A673 (cell line): ENCODE measurements around the gene POLA1. TPM values are rescaled to one million over a fixed set of nuclear protein-coding genes. Genes with fewer than 3 reads are reported as not detected.
"Not testable (repeated sequence)": the region's sequence is repeated elsewhere in the genome, so short reads cannot be mapped to it uniquely, and the experiment has no call there.

Experiments
- BruUV-seq: library from RNA; stranded (reverse); fragments of 400-500 nt; replicated peaks from 2 replicates; lab custom pipeline; 2021; lab: Mats Ljungman, UMichigan
- CTCF ChIA-PET: fragments of 300-600 bp; sonication (Branson Sonifier 250); formaldehyde crosslinking; loops from one replicate; lab custom pipeline; 2022; ENCODE audit warnings: antibody characterized with exemption; lab: Charles Lee
- POLR2A ChIA-PET: fragments of 300-600 bp; sonication (Branson Sonifier 250); formaldehyde crosslinking; loops from one replicate; lab custom pipeline; 2022; ENCODE audit warnings: antibody characterized with exemption; ENCODE audit not compliant: low non-redundant PET; lab: Charles Lee
- DNase-seq: peaks from one replicate; pipeline ENCODE4 v3.0.0-alpha.2; 2015; ENCODE audit warnings: low spot score
- H3K27ac ChIP-seq: fragments of 200-600 bp; sonication (generic); 2 replicates; pipeline ENCODE4 v1.5.1; 2016; ENCODE audit warnings: mixed run types, low read depth, mild to moderate bottlenecking, mixed read lengths, antibody characterized with exemption, low read length; ENCODE audit not compliant: poor library complexity, severe bottlenecking
- H3K27me3 ChIP-seq: fragments of 200-600 bp; sonication (generic); replicated peaks from 2 replicates; pipeline ENCODE4 v1.6.1; 2017; ENCODE audit warnings: mixed run types, low read depth, mild to moderate bottlenecking, mixed read lengths, antibody characterized with exemption, low read length; ENCODE audit not compliant: insufficient read depth, poor library complexity
- H3K36me3 ChIP-seq: fragments of 200-600 bp; sonication (generic); 2 replicates; pipeline ENCODE4 v1.6.1; 2016; ENCODE audit warnings: mixed run types, mild to moderate bottlenecking, mixed read lengths, antibody characterized with exemption, low read length; ENCODE audit not compliant: insufficient read depth, poor library complexity, severe bottlenecking
- H3K4me1 ChIP-seq: fragments of 200-600 bp; sonication (generic); 2 replicates; pipeline ENCODE4 v1.6.1; 2017; ENCODE audit warnings: mixed run types, mild to moderate bottlenecking, mixed read lengths, antibody characterized with exemption, low read length; ENCODE audit not compliant: insufficient read depth, poor library complexity, severe bottlenecking
- H3K4me3 ChIP-seq: fragments of 200-600 bp; sonication (generic); 2 replicates; pipeline ENCODE4 v1.5.1; 2016; ENCODE audit warnings: low read depth, mixed run types, mild to moderate bottlenecking, mixed read lengths, low read length; ENCODE audit not compliant: poor library complexity, severe bottlenecking
- H3K9me3 ChIP-seq: fragments of 200-600 bp; sonication (generic); 2 replicates; pipeline ENCODE4 v1.6.1; 2016; ENCODE audit warnings: mixed run types, low read depth, mild to moderate bottlenecking, mixed read lengths, antibody characterized with exemption, low read length; ENCODE audit not compliant: poor library complexity, severe bottlenecking
- EZH2 ChIP-seq: fragments of 200-600 bp; sonication (generic); IDR thresholded peaks from 2 replicates; pipeline ENCODE4 v1.6.1; 2017; ENCODE audit warnings: borderline replicate concordance, low read depth, mild to moderate bottlenecking, mixed read lengths, antibody characterized with exemption, low read length; ENCODE audit not compliant: poor library complexity, severe bottlenecking
- intact Hi-C: fragments of 100-400 bp; cut with micrococcal nuclease; formaldehyde crosslinking; loops from one replicate; pipeline ENCODE4 v1.10.0; 2022; ENCODE audit not compliant: unreplicated experiment
- total RNA-seq: library from RNA; stranded (reverse); gene quantifications from 2 replicates; pipeline ENCODE4 v1.2.3, GENCODE V29; 2021
- TF ChIP-seq, protein P1 (sequence below): fragments of 300-800, 200-600 bp; sonication (generic); conservative IDR thresholded peaks from 2 replicates; pipeline ENCODE4 v1.5.1; 2017; ENCODE audit warnings: low read depth, mild to moderate bottlenecking, antibody characterized with exemption, low read length, moderate library complexity, mixed read lengths

POLA1 gene
- total RNA-seq, 1 experiment from 2014 or later: 44.9 TPM

- BruUV-seq: no TSS peak
- no peak overlapping the region for H3K27ac ChIP-seq
- no peaks in the 10 kb centered on the region for H3K36me3 ChIP-seq
- H3K4me1 ChIP-seq: peaks cover 14% of the 10 kb centered on the region
- H3K9me3 ChIP-seq: no peaks in the 10 kb centered on the region
- TF ChIP-seq, protein P1, sequence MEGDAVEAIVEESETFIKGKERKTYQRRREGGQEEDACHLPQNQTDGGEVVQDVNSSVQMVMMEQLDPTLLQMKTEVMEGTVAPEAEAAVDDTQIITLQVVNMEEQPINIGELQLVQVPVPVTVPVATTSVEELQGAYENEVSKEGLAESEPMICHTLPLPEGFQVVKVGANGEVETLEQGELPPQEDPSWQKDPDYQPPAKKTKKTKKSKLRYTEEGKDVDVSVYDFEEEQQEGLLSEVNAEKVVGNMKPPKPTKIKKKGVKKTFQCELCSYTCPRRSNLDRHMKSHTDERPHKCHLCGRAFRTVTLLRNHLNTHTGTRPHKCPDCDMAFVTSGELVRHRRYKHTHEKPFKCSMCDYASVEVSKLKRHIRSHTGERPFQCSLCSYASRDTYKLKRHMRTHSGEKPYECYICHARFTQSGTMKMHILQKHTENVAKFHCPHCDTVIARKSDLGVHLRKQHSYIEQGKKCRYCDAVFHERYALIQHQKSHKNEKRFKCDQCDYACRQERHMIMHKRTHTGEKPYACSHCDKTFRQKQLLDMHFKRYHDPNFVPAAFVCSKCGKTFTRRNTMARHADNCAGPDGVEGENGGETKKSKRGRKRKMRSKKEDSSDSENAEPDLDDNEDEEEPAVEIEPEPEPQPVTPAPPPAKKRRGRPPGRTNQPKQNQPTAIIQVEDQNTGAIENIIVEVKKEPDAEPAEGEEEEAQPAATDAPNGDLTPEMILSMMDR: no peak
- no peak for TF ChIP-seq EZH2
- ChIA-PET CTCF (no interaction called here), POLR2A (no interaction called here)
- intact Hi-C loops: no loop called here
- no peaks in the 10 kb centered on the region for H3K27me3 ChIP-seq
- no peak overlapping the region for H3K4me3 ChIP-seq
- peak; percentile 22 for DNase-seq
Measured at GRCh38 chrX:24799565-24799964, 105.8 kb downstream of the POLA1 start.

DNA sequence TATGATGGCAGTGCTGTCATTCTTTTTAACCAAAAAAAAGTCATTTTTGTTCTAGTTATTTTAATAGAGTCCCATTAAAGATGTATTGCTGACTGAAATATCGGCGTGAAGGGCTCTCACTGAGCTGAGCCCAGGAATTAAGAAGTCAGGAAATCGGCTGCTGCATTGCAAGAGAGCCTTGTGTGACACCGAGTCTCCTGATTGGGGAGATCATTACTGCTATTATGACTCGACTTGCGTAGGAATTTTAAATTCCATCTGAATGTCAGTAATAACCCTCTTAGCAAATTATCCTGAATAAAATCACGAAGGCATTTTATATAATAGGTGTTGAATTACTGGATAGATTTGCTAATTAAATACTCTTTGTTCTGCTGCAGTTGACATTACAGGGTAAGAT, 111.5 kb downstream of the POLA1 start:
- H3K27ac ChIP-seq: no peak overlapping the region
- no peaks in the 10 kb centered on the region for H3K27me3 ChIP-seq
- POLR2A ChIA-PET: no interaction called here
- no peak for TF ChIP-seq EZH2
- TF ChIP-seq, protein P1: no peak
- CTCF ChIA-PET: no interaction called here
- peaks cover 20% of the 10 kb centered on the region for H3K4me1 ChIP-seq
- H3K4me3 ChIP-seq: no peak overlapping the region
- no peaks in the 10 kb centered on the region for H3K9me3 ChIP-seq
- no TSS peak for BruUV-seq
- DNase-seq: peak; percentile 45
- intact Hi-C loops: no loop called here
- H3K36me3 ChIP-seq: no peaks in the 10 kb centered on the region

- H3K4me1 ChIP-seq, H3K36me3 ChIP-seq, H3K27me3 ChIP-seq, CTCF ChIA-PET, H3K9me3 ChIP-seq, H3K4me3 ChIP-seq, H3K27ac ChIP-seq, DNase-seq, BruUV-seq, intact Hi-C loops: not testable (repeated sequence)
- POLR2A ChIA-PET: interaction anchor here (0.6 kb wide), 1 partner anchor 18 kb away, joined by 3 read pairs; no protein-coding TSS in a partner anchor
Measured at GRCh38 chrX:24819807-24820206, 126.1 kb downstream of the POLA1 start.

- peaks cover 8% of the 10 kb centered on the region for H3K36me3 ChIP-seq
- intact Hi-C loops: no loop called here
- BruUV-seq: no TSS peak
- POLR2A ChIA-PET: no interaction called here
- TF ChIP-seq EZH2: no peak
- TF ChIP-seq, protein P1: no peak
- H3K4me1 ChIP-seq: no peaks in the 10 kb centered on the region
- H3K9me3 ChIP-seq: no peaks in the 10 kb centered on the region
- H3K27me3 ChIP-seq: peaks cover 15% of the 10 kb centered on the region
- no peak for DNase-seq
- no peak overlapping the region for H3K27ac ChIP-seq
- CTCF ChIA-PET: interaction anchor here (0.5 to 1.3 kb wide), 2 partner anchors 11 to 26 kb away, joined by 3 to 6 read pairs; no protein-coding TSS in a partner anchor
- no peak overlapping the region for H3K4me3 ChIP-seq
Measured at GRCh38 chrX:24828147-24828546, 134.4 kb downstream of the POLA1 start.
